HEK293 (cell line): Measurements from ENCODE around the gene NUDT13.

Experiments
- CTCF ChIA-PET: fragments of 350-600 bp; formaldehyde crosslinking; extraction: SDS; loops from one replicate; lab custom pipeline; 2021; ENCODE audit warnings: antibody characterized with exemption; lab: Yijun Ruan, JAX
- POLR2A ChIA-PET: fragments of 300-600 bp; formaldehyde crosslinking; extraction: SDS; loops from one replicate; lab custom pipeline; 2020; ENCODE audit warnings: antibody characterized with exemption, inconsistent platforms; lab: Yijun Ruan, JAX
- H3K27ac ChIP-seq: fragments of 200-500 bp; sonication (Bioruptor generic); 2 replicates; pipeline ENCODE4 v1.5.1; 2014; ENCODE audit warnings: low read depth, low read length, control low read depth, inconsistent platforms; ENCODE audit errors: extremely low read depth
- H3K36me3 ChIP-seq, 2 experiments: fragments of 200-500 bp in 1 of 2; sonication (Bioruptor generic) in 1 of 2; 1 replicate in 1 of 2; 2 replicates in 1 of 2; pipeline ENCODE4 v1.5.1; 2014 to 2017; ENCODE audit warnings: inconsistent platforms in 2 of 2, low read length in 2 of 2; ENCODE audit not compliant: control insufficient read depth in 2 of 2, insufficient read depth in 1 of 2
- H3K4me1 ChIP-seq: fragments of 200-500 bp; sonication (Bioruptor generic); 2 replicates; pipeline ENCODE4 v1.5.1; 2014; ENCODE audit warnings: mild to moderate bottlenecking, low read length, inconsistent platforms; ENCODE audit not compliant: control insufficient read depth, insufficient read depth
- H3K4me3 ChIP-seq: 2 replicates; pipeline ENCODE4 v1.5.1; 2011; ENCODE audit warnings: low read depth, mild to moderate bottlenecking, control low read depth, low read length, moderate library complexity
- H3K9me3 ChIP-seq: fragments of 200-500 bp; sonication (Bioruptor generic); 2 replicates; pipeline ENCODE4 v1.5.1; 2014; ENCODE audit warnings: low read depth, low read length, inconsistent platforms; ENCODE audit not compliant: control insufficient read depth, insufficient read depth
- GLI4 ChIP-seq: fragments of 450-650 bp; formaldehyde crosslinking; IDR thresholded peaks from 2 replicates; pipeline ENCODE4 v1.5.1; 2016; ENCODE audit warnings: missing biosample characterization, missing genetic modification characterization
- MYNN ChIP-seq: fragments of 450-650 bp; formaldehyde crosslinking; IDR thresholded peaks from 2 replicates; pipeline ENCODE4 v1.5.1; 2016; ENCODE audit warnings: missing biosample characterization, missing genetic modification characterization, borderline replicate concordance
- ZFP41 ChIP-seq: fragments of 450-650 bp; formaldehyde crosslinking; IDR thresholded peaks from 2 replicates; pipeline ENCODE4 v1.5.1; 2016; ENCODE audit warnings: missing biosample characterization, missing genetic modification characterization, borderline replicate concordance
- ZNF155 ChIP-seq: fragments of 450-650 bp; formaldehyde crosslinking; IDR thresholded peaks from 2 replicates; pipeline ENCODE4 v1.5.1; 2016; ENCODE audit warnings: missing biosample characterization, missing genetic modification characterization
- ZNF214 ChIP-seq: fragments of 450-650 bp; formaldehyde crosslinking; IDR thresholded peaks from 2 replicates; pipeline ENCODE4 v1.5.1; 2017; ENCODE audit warnings: missing biosample characterization, mild to moderate bottlenecking, missing genetic modification characterization, borderline replicate concordance
- ZNF274 ChIP-seq, 2 experiments: fragments of 200-500 bp in 1 of 2; fragments of 450-650 bp in 1 of 2; sonication (Bioruptor generic) in 1 of 2; formaldehyde crosslinking in 1 of 2; IDR thresholded peaks; 2 replicates each; pipeline versions ENCODE4 v1.5.1 to v1.6.1; 2014 to 2016; ENCODE audit warnings: borderline replicate concordance in 1 of 2, inconsistent platforms in 1 of 2, low read length in 1 of 2, missing biosample characterization in 1 of 2, missing genetic modification characterization in 1 of 2
- ZNF311 ChIP-seq: fragments of 450-650 bp; formaldehyde crosslinking; IDR thresholded peaks from 2 replicates; pipeline ENCODE4 v1.5.1; 2017; ENCODE audit warnings: missing biosample characterization, missing genetic modification characterization, borderline replicate concordance
- ZNF48 ChIP-seq: fragments of 450-650 bp; formaldehyde crosslinking; IDR thresholded peaks from 2 replicates; pipeline ENCODE4 v1.5.1; 2016; ENCODE audit warnings: missing biosample characterization, missing genetic modification characterization
- ZNF501 ChIP-seq: fragments of 450-650 bp; formaldehyde crosslinking; IDR thresholded peaks from 2 replicates; pipeline ENCODE4 v1.5.1; 2016; ENCODE audit warnings: missing biosample characterization, missing genetic modification characterization
- ZNF521 ChIP-seq: fragments of 450-650 bp; formaldehyde crosslinking; IDR thresholded peaks from 2 replicates; pipeline ENCODE4 v1.5.1; 2017; ENCODE audit warnings: missing biosample characterization, mild to moderate bottlenecking, missing genetic modification characterization
- ZNF621 ChIP-seq: fragments of 450-650 bp; formaldehyde crosslinking; IDR thresholded peaks from 2 replicates; pipeline ENCODE4 v1.5.1; 2017; ENCODE audit warnings: missing biosample characterization, missing genetic modification characterization
- ZNF639 ChIP-seq: fragments of 450-650 bp; formaldehyde crosslinking; IDR thresholded peaks from 2 replicates; pipeline ENCODE4 v1.5.1; 2016; ENCODE audit warnings: missing biosample characterization, missing genetic modification characterization
- ZNF645 ChIP-seq: fragments of 450-650 bp; formaldehyde crosslinking; IDR thresholded peaks from 2 replicates; pipeline ENCODE4; 2016; ENCODE audit warnings: missing biosample characterization, missing genetic modification characterization
- ZNF658 ChIP-seq: fragments of 450-650 bp; formaldehyde crosslinking; IDR thresholded peaks from 2 replicates; pipeline ENCODE4; 2016; ENCODE audit warnings: missing biosample characterization, missing genetic modification characterization
- ZNF664 ChIP-seq: fragments of 450-650 bp; formaldehyde crosslinking; IDR thresholded peaks from 2 replicates; pipeline ENCODE4 v1.5.1; 2016; ENCODE audit warnings: missing biosample characterization, missing genetic modification characterization
- ZNF677 ChIP-seq: fragments of 450-650 bp; IDR thresholded peaks from 2 replicates; pipeline ENCODE4 v1.5.0; 2018; ENCODE audit warnings: missing biosample characterization, mild to moderate bottlenecking, missing genetic modification characterization, moderate library complexity
- ZNF704 ChIP-seq: fragments of 450-650 bp; formaldehyde crosslinking; IDR thresholded peaks from 2 replicates; pipeline ENCODE4 v1.5.1; 2016; ENCODE audit warnings: missing biosample characterization, missing genetic modification characterization
- ZNF768 ChIP-seq: fragments of 450-650 bp; formaldehyde crosslinking; IDR thresholded peaks from 2 replicates; pipeline ENCODE4 v1.5.1; 2018; ENCODE audit warnings: missing biosample characterization, mild to moderate bottlenecking, missing genetic modification characterization
- TF ChIP-seq, protein P1 (sequence below): fragments of 450-650 bp; formaldehyde crosslinking; IDR thresholded peaks from 2 replicates; pipeline ENCODE4 v1.5.1; 2016; ENCODE audit warnings: missing biosample characterization, missing genetic modification characterization

Gene NUDT13

GRCh38 chr10:73159038-73159648, 48.9 kb downstream of the NUDT13 start (continued):
- TF ChIP-seq, protein P1, sequence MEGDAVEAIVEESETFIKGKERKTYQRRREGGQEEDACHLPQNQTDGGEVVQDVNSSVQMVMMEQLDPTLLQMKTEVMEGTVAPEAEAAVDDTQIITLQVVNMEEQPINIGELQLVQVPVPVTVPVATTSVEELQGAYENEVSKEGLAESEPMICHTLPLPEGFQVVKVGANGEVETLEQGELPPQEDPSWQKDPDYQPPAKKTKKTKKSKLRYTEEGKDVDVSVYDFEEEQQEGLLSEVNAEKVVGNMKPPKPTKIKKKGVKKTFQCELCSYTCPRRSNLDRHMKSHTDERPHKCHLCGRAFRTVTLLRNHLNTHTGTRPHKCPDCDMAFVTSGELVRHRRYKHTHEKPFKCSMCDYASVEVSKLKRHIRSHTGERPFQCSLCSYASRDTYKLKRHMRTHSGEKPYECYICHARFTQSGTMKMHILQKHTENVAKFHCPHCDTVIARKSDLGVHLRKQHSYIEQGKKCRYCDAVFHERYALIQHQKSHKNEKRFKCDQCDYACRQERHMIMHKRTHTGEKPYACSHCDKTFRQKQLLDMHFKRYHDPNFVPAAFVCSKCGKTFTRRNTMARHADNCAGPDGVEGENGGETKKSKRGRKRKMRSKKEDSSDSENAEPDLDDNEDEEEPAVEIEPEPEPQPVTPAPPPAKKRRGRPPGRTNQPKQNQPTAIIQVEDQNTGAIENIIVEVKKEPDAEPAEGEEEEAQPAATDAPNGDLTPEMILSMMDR: 0 out of 2 replicates have a peak, but pooled peaks have one; percentile 42
- TF ChIP-seq ZNF48 (tag by site-specific recombination) (no peak), ZNF677 (tag by site-specific recombination) (no peak)
- TF ChIP-seq, all 188 proteins: peak for 5

- Histone ChIP-seq H3K27ac (no peak overlapping the region), H3K36me3 (peaks cover 41 to 47% of the 10 kb centered on the region in 2 experiments), H3K4me1 (no peaks in the 10 kb centered on the region), H3K4me3 (no peak overlapping the region), H3K9me3 (no peaks in the 10 kb centered on the region)
- CTCF ChIA-PET: interaction anchor here (0.8 kb wide), 1 partner anchor 18 kb away, joined by 3 read pairs; no protein-coding TSS in a partner anchor
- POLR2A ChIA-PET: no interaction called here
- TF ChIP-seq ZNF768 (tag by site-specific recombination) (no peak), ZNF639 (tag by site-specific recombination) (no peak)
These were observed 50.8 kb downstream of the NUDT13 start for GRCh38 chr10:73161079-73161478.

GRCh38 chr10:73161662-73162061, 51.4 kb downstream of the NUDT13 start:
- H3K4me3 ChIP-seq: no peak overlapping the region
- POLR2A ChIA-PET: no interaction called here
- H3K9me3 ChIP-seq: no peaks in the 10 kb centered on the region
- CTCF ChIA-PET: interaction anchor here (2.3 kb wide), 1 partner anchor 65 kb away, joined by 8 read pairs; the partner anchor contains the start of gene P4HA1
- TF ChIP-seq ZNF645 (tag by site-specific recombination) (no peak), MYNN (tag by site-specific recombination) (no peak), ZNF155 (tag by site-specific recombination) (no peak), ZNF521 (tag by site-specific recombination) (no peak), ZNF664 (tag by site-specific recombination) (no peak), ZFP41 (tag by site-specific recombination) (no peak), ZNF311 (tag by site-specific recombination) (no peak), ZNF704 (tag by site-specific recombination) (no peak), ZNF274 (IDR thresholded peaks at IDR 0.05; ENCODE audit: low read length) (no peak), ZNF274 (tag by site-specific recombination; IDR thresholded peaks at IDR 0.05; ENCODE audit: borderline replicate concordance) (no peak), ZNF621 (no peak), ZNF658 (tag by site-specific recombination) (no peak), GLI4 (no peak), ZNF214 (tag by site-specific recombination) (no peak), ZNF501 (tag by site-specific recombination) (no peak)
- peaks cover 37 to 44% of the 10 kb centered on the region in 2 experiments for H3K36me3 ChIP-seq
- H3K4me1 ChIP-seq: no peaks in the 10 kb centered on the region
- H3K27ac ChIP-seq: no peak overlapping the region
